Measurements from ENCODE around the gene TAF6.

- TF ChIP-seq, protein P1, sequence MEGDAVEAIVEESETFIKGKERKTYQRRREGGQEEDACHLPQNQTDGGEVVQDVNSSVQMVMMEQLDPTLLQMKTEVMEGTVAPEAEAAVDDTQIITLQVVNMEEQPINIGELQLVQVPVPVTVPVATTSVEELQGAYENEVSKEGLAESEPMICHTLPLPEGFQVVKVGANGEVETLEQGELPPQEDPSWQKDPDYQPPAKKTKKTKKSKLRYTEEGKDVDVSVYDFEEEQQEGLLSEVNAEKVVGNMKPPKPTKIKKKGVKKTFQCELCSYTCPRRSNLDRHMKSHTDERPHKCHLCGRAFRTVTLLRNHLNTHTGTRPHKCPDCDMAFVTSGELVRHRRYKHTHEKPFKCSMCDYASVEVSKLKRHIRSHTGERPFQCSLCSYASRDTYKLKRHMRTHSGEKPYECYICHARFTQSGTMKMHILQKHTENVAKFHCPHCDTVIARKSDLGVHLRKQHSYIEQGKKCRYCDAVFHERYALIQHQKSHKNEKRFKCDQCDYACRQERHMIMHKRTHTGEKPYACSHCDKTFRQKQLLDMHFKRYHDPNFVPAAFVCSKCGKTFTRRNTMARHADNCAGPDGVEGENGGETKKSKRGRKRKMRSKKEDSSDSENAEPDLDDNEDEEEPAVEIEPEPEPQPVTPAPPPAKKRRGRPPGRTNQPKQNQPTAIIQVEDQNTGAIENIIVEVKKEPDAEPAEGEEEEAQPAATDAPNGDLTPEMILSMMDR (IDR thresholded peaks at IDR 0.05): no peak
- TF ChIP-seq POLR2A (IDR thresholded peaks at IDR 0.05): no peak
Measured at GRCh38 chr7:100071018-100071723, 48.0 kb downstream of the TAF6 start.

Data from Peyer's patch (tissue), 4 donors.